Measurements from ENCODE around the gene GSC2. TPM values are rescaled to one million over a fixed set of nuclear protein-coding genes. Genes with fewer than 3 reads are reported as not detected.

GSC2 gene
- total and polyA plus RNA-seq, 9 of the 15 experiments (the other 6 are each of a cell fraction or from before 2014, with no cell fraction given): not detected

GRCh38 chr22:19179497-19180048, 29.5 kb upstream of the GSC2 start (continued):
- TF ChIP-seq ZNF609 (CRISPR knock-in tag; IDR thresholded peaks at IDR 0.05; ENCODE audit: borderline replicate concordance) (no peak), ZNF445 (CRISPR knock-in tag; IDR thresholded peaks at IDR 0.05; ENCODE audit: low read depth) (no peak; the same call in 1 of the 2 replicates), HNRNPL (IDR thresholded peaks at IDR 0.05; ENCODE audit: low read depth, low read length) (no peak), SPI1 (IDR thresholded peaks at IDR 0.05; ENCODE audit: borderline replicate concordance, low read depth, low read length) (peak; percentile 74; the same call in 1 of the 2 replicates), GABPB2 (CRISPR knock-in tag; conservative IDR thresholded peaks at IDR 0.05) (no peak), ZNF165 (CRISPR knock-in tag; IDR thresholded peaks at IDR 0.05; ENCODE audit: borderline replicate concordance) (0 out of 2 replicates have a peak, but pooled peaks have one; percentile 19), USF2 (CRISPR knock-in tag; IDR thresholded peaks at IDR 0.05) (no peak), PML (IDR thresholded peaks at IDR 0.05; ENCODE audit: low read length) (no peak), RUNX1 (IDR thresholded peaks at IDR 0.05; ENCODE audit: low read depth) (no peak), HLTF (IDR thresholded peaks at IDR 0.05) (no peak), RAD21 (CRISPR knock-in tag; conservative IDR thresholded peaks at IDR 0.05 in 1 of 2, IDR thresholded peaks at IDR 0.05 in 1 of 2) (peak; percentile 100), POLR2B (IDR thresholded peaks at IDR 0.05; ENCODE audit: low read depth, partially characterized antibody) (no peak), PTTG1 (tag; IDR thresholded peaks at IDR 0.05; ENCODE audit: low read depth) (no peak), ZNF175 (CRISPR knock-in tag; IDR thresholded peaks at IDR 0.05; ENCODE audit: low read depth) (no peak), ZNF12 (CRISPR knock-in tag; IDR thresholded peaks at IDR 0.05) (no peak), ZNF239 (CRISPR knock-in tag; IDR thresholded peaks at IDR 0.05) (no peak; the same call in 1 of the 2 replicates)
- TF ChIP-seq, protein P1, sequence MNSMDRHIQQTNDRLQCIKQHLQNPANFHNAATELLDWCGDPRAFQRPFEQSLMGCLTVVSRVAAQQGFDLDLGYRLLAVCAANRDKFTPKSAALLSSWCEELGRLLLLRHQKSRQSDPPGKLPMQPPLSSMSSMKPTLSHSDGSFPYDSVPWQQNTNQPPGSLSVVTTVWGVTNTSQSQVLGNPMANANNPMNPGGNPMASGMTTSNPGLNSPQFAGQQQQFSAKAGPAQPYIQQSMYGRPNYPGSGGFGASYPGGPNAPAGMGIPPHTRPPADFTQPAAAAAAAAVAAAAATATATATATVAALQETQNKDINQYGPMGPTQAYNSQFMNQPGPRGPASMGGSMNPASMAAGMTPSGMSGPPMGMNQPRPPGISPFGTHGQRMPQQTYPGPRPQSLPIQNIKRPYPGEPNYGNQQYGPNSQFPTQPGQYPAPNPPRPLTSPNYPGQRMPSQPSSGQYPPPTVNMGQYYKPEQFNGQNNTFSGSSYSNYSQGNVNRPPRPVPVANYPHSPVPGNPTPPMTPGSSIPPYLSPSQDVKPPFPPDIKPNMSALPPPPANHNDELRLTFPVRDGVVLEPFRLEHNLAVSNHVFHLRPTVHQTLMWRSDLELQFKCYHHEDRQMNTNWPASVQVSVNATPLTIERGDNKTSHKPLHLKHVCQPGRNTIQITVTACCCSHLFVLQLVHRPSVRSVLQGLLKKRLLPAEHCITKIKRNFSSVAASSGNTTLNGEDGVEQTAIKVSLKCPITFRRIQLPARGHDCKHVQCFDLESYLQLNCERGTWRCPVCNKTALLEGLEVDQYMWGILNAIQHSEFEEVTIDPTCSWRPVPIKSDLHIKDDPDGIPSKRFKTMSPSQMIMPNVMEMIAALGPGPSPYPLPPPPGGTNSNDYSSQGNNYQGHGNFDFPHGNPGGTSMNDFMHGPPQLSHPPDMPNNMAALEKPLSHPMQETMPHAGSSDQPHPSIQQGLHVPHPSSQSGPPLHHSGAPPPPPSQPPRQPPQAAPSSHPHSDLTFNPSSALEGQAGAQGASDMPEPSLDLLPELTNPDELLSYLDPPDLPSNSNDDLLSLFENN (IDR thresholded peaks at IDR 0.05; ENCODE audit: low read depth in 2 of 2, low read length in 2 of 2): peak in 1 of 2 experiments; percentile 14; a peak in 1 of 4 replicates
- TF ChIP-seq, protein P2, sequence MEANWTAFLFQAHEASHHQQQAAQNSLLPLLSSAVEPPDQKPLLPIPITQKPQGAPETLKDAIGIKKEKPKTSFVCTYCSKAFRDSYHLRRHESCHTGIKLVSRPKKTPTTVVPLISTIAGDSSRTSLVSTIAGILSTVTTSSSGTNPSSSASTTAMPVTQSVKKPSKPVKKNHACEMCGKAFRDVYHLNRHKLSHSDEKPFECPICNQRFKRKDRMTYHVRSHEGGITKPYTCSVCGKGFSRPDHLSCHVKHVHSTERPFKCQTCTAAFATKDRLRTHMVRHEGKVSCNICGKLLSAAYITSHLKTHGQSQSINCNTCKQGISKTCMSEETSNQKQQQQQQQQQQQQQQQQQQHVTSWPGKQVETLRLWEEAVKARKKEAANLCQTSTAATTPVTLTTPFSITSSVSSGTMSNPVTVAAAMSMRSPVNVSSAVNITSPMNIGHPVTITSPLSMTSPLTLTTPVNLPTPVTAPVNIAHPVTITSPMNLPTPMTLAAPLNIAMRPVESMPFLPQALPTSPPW (CRISPR knock-in tag; IDR thresholded peaks at IDR 0.05): no peak

All from K562 (cell line).